KMS-11 (cell line): ENCODE results near the gene ADAM8.

Source experiments
- H2AFZ ChIP-seq: fragments of 200-600 bp; sonication (generic); 2 replicates; pipeline ENCODE4 v1.6.1; 2016; ENCODE audit warnings: antibody characterized with exemption, mixed run types, low read depth
- H3K27ac ChIP-seq: fragments of 200-600 bp; sonication (generic); 2 replicates; pipeline ENCODE4 v1.6.1; 2016; ENCODE audit warnings: mild to moderate bottlenecking, mixed run types
- H3K27me3 ChIP-seq: fragments of 200-600 bp; sonication (generic); 2 replicates; pipeline ENCODE4 v1.6.1; 2017; ENCODE audit warnings: mild to moderate bottlenecking, low read depth, mixed run types, moderate library complexity; ENCODE audit not compliant: insufficient read depth
- H3K36me3 ChIP-seq: fragments of 200-600 bp; sonication (generic); 2 replicates; pipeline ENCODE4 v1.6.1; 2017; ENCODE audit warnings: mild to moderate bottlenecking, mixed run types; ENCODE audit not compliant: insufficient read depth
- H3K4me1 ChIP-seq: fragments of 200-600 bp; sonication (generic); 2 replicates; pipeline ENCODE4 v1.6.1; 2016; ENCODE audit warnings: mild to moderate bottlenecking, low read depth, mixed run types; ENCODE audit not compliant: poor library complexity, severe bottlenecking
- H3K4me2 ChIP-seq: fragments of 200-600 bp; sonication (generic); 2 replicates; pipeline ENCODE4 v1.7.0; 2016; ENCODE audit warnings: mild to moderate bottlenecking, mixed run types
- H3K4me3 ChIP-seq: fragments of 200-600 bp; sonication (generic); IDR thresholded peaks from 2 replicates; pipeline ENCODE4 v1.6.1; 2017; ENCODE audit warnings: low read depth, low read length, mixed read lengths; ENCODE audit not compliant: insufficient read depth
- H3K79me2 ChIP-seq: fragments of 200-600 bp; sonication (generic); 2 replicates; pipeline ENCODE4 v1.6.1; 2016; ENCODE audit warnings: low read depth, mixed run types; ENCODE audit not compliant: insufficient read depth
- H3K9ac ChIP-seq: fragments of 200-600 bp; sonication (generic); 2 replicates; pipeline ENCODE4 v1.6.1; 2016; ENCODE audit warnings: mild to moderate bottlenecking, mixed run types
- H4K20me1 ChIP-seq: fragments of 200-600 bp; sonication (generic); 2 replicates; pipeline ENCODE4 v1.6.1; 2016; ENCODE audit warnings: mild to moderate bottlenecking, mixed run types; ENCODE audit not compliant: insufficient read depth
- CTCF ChIP-seq: fragments of 200-600 bp; sonication (generic); conservative IDR thresholded peaks from 2 replicates; pipeline ENCODE4 v1.6.1; 2017; ENCODE audit warnings: low read depth, mild to moderate bottlenecking, antibody characterized with exemption, low read length, moderate library complexity, mixed read lengths

Gene ADAM8

GRCh38 chr10:133260895-133261725 is 15.6 kb downstream of the ADAM8 start:
- peak overlapping the region; percentile 36; the same call in 1 of the 2 replicates for H2AFZ ChIP-seq

GRCh38 chr10:133259602-133259989 is 17.1 kb downstream of the ADAM8 start:
- peak overlapping the region; percentile 25; the same call in 1 of the 2 replicates for H3K4me2 ChIP-seq

More at GRCh38 chr10:133260895-133261725, 15.6 kb downstream of the ADAM8 start:
- Histone ChIP-seq H3K27me3 (no peaks in the 10 kb centered on the region; the same call in 1 of the 2 replicates), H3K9ac (peak overlapping the region; percentile 64), H3K4me2 (peak overlapping the region; percentile 54; the same call in 1 of the 2 replicates), H4K20me1 (no peaks in the 10 kb centered on the region), H3K27ac (no peak overlapping the region), H3K79me2 (no peaks in the 10 kb centered on the region), H3K4me3 (no peak overlapping the region), H3K36me3 (no peaks in the 10 kb centered on the region), H3K4me1 (peaks cover 36% of the 10 kb centered on the region)
- TF ChIP-seq CTCF = no peak

GRCh38 chr10:133258818-133259601 is 17.7 kb downstream of the ADAM8 start:
- Histone ChIP-seq H3K4me3 (no peak overlapping the region), H3K79me2 (no peaks in the 10 kb centered on the region), H3K36me3 (no peaks in the 10 kb centered on the region), H3K27ac (no peak overlapping the region), H4K20me1 (no peaks in the 10 kb centered on the region), H3K9ac (no peak overlapping the region), H3K27me3 (peaks cover under 1% of the 10 kb centered on the region; the same call in 1 of the 2 replicates), H3K4me2 (peak overlapping the region; percentile 25; the same call in 1 of the 2 replicates), H3K4me1 (peaks cover 36% of the 10 kb centered on the region), H2AFZ (peak overlapping the region; percentile 22; the same call in 1 of the 2 replicates)
- TF ChIP-seq CTCF = no peak

More at GRCh38 chr10:133259602-133259989, 17.1 kb downstream of the ADAM8 start:
- Histone ChIP-seq H3K79me2 (no peaks in the 10 kb centered on the region), H3K9ac (no peak overlapping the region), H3K36me3 (no peaks in the 10 kb centered on the region), H3K4me3 (no peak overlapping the region), H3K4me1 (peaks cover 36% of the 10 kb centered on the region), H2AFZ (peak overlapping the region; percentile 22; the same call in 1 of the 2 replicates), H4K20me1 (no peaks in the 10 kb centered on the region), H3K27me3 (no peaks in the 10 kb centered on the region; the same call in 1 of the 2 replicates), H3K27ac (no peak overlapping the region)
- no peak for TF ChIP-seq CTCF

GRCh38 chr10:133258066-133258817 is 18.4 kb downstream of the ADAM8 start:
- peak overlapping the region; percentile 36; the same call in 1 of the 2 replicates for H3K27ac ChIP-seq
- peaks cover 36% of the 10 kb centered on the region for H3K4me1 ChIP-seq
- no peak overlapping the region; the same call in 1 of the 2 replicates for H3K9ac ChIP-seq
- H3K4me3 ChIP-seq = no peak overlapping the region
- no peaks in the 10 kb centered on the region for H4K20me1 ChIP-seq
- peak overlapping the region; percentile 2; the same call in 1 of the 2 replicates for H3K4me2 ChIP-seq
- no peaks in the 10 kb centered on the region for H3K36me3 ChIP-seq
- no peaks in the 10 kb centered on the region for H3K79me2 ChIP-seq
- H2AFZ ChIP-seq = peak overlapping the region; percentile 38; the same call in 1 of the 2 replicates
- peaks cover 8% of the 10 kb centered on the region; the same call in 1 of the 2 replicates for H3K27me3 ChIP-seq
- no peak for TF ChIP-seq CTCF
